HG02943 (cell line): Measurements from ENCODE around the gene TPSAB1.
"Not testable (repeated sequence)": the region's sequence is repeated elsewhere in the genome, so short reads cannot be mapped to it uniquely, and the experiment has no call there.

Source experiments
- ATAC-seq: cut with Tn5 transposase; IDR thresholded peaks from one replicate; pipeline ENCODE4 v1.9.1; 2021; ENCODE audit warnings: mild to moderate bottlenecking, low read depth, moderate library complexity; ENCODE audit not compliant: unreplicated experiment

Gene TPSAB1

GRCh38 chr16:1240436-1240835, at the start of gene TPSAB1:
TSS of gene TPSAB1 (plus strand) at chr16:1240705. CDS start at chr16:1240939, 234 bp downstream.
- ATAC-seq: not testable (repeated sequence)

- not testable (repeated sequence) for ATAC-seq
Observed at GRCh38 chr16:1190789-1191188, 49.7 kb upstream of the TPSAB1 start.

GRCh38 chr16:1192384-1193073, 48.0 kb upstream of the TPSAB1 start:
- no peak for ATAC-seq

- no peak for ATAC-seq
Observed at GRCh38 chr16:1193143-1193824, 47.2 kb upstream of the TPSAB1 start.

GRCh38 chr16:1193825-1194581, 46.5 kb upstream of the TPSAB1 start:
- no peak for ATAC-seq

GRCh38 chr16:1194665-1195392, 45.7 kb upstream of the TPSAB1 start:
- no peak for ATAC-seq

- no peak for ATAC-seq
Observed at GRCh38 chr16:1195393-1195666, 45.2 kb upstream of the TPSAB1 start.

GRCh38 chr16:1196494-1196893, 44.0 kb upstream of the TPSAB1 start:
- no peak for ATAC-seq

- no peak for ATAC-seq
Observed at GRCh38 chr16:1197237-1197866, 43.2 kb upstream of the TPSAB1 start.

- ATAC-seq: no peak
Observed at GRCh38 chr16:1198194-1198593, 42.3 kb upstream of the TPSAB1 start.

GRCh38 chr16:1198671-1199346, 41.7 kb upstream of the TPSAB1 start:
- not testable (repeated sequence) for ATAC-seq

GRCh38 chr16:1199347-1200013, 41.0 kb upstream of the TPSAB1 start:
- no peak for ATAC-seq

- no peak for ATAC-seq
Observed at GRCh38 chr16:1200014-1200627, 40.4 kb upstream of the TPSAB1 start.

- no peak for ATAC-seq
Observed at GRCh38 chr16:1201444-1201843, 39.1 kb upstream of the TPSAB1 start.

- no peak for ATAC-seq
Observed at GRCh38 chr16:1202274-1202673, 38.2 kb upstream of the TPSAB1 start.

GRCh38 chr16:1204933-1205332, 35.6 kb upstream of the TPSAB1 start:
- no peak for ATAC-seq

GRCh38 chr16:1206326-1206725, 34.2 kb upstream of the TPSAB1 start:
- no peak for ATAC-seq

GRCh38 chr16:1206786-1207185, 33.7 kb upstream of the TPSAB1 start:
- no peak for ATAC-seq

- no peak for ATAC-seq
Observed at GRCh38 chr16:1208239-1208830, 32.2 kb upstream of the TPSAB1 start.
